DMS53 (cell line): Measurements from ENCODE around the gene XKRX.

Experiments used
- DNase-seq: peaks from one replicate; lab custom pipeline; 2025; lab: John Stamatoyannopoulos, UW

XKRX gene

DNA sequence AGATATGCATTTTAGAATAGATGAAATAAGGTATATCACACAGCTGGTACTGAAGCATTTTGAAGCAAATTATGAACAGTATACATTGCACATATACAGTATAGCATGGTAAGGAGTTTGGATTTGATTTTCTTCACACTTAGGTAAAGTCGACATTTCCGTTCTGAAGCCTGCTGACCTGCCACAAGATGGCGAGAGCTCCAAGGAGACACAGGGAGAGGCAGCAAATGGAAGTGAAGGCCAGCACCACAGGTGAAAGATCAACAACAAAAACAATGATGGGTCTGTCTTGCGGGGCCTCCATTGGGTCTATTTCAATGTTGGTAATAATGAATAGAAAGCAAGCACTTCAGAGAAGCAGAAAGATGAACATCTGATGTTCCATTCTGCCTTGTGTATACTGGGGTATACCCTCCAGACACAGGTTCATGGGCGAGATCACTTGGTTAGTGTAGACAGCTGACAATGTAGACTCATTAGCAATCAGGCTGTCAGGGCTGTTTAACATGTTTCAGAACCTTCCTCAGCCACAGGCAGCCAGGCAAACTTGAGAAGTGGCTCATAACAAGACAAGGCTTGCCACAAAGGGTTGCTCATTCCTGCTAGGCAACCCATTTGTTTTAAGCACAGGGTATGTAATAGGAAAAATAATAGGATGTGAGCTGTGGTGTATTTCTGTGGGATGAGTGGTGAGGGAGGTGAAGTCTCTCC is 33.2 kb downstream of the XKRX start:
- peak; percentile 79 for DNase-seq

DNA sequence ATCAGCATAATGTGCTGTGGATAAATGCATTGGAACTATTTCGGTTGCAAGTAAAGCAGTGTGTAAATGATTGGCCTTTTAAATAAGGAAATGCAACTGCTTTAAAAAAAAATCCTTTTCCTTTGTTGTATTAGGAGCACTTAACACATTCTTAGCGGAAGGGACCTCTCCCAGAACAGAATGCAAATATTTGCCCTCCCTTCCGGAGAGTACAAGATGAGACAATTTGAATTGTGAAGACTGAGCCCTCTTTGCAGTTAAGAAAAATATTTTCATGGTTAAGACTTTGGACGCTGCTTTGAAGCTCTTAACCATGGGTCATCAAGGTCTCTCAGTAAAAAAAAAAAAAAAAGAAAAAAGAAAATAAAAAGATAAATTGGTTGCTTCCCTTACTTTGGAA is 45.1 kb downstream of the XKRX start:
- peak; percentile 61 for DNase-seq

DNA sequence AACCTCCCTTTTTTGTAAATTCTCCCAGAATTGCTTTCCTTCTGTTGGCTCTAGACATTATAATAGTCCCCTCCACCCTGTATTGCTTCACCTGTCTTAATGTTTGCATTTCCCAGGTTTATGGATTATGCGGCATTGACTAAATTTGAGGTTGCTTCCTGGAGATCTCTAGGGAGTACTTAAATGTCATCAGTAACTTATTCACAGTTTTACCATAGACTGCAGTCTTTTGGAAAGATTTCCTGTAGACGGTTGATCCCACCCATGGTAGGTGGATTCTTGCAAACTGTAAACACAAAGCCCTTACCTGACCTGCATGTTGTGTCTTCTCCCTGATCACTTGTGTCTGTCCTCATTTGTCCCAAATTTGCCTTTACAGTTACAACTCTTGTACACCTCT is 48.3 kb downstream of the XKRX start:
- DNase-seq = peak; percentile 58

DNA sequence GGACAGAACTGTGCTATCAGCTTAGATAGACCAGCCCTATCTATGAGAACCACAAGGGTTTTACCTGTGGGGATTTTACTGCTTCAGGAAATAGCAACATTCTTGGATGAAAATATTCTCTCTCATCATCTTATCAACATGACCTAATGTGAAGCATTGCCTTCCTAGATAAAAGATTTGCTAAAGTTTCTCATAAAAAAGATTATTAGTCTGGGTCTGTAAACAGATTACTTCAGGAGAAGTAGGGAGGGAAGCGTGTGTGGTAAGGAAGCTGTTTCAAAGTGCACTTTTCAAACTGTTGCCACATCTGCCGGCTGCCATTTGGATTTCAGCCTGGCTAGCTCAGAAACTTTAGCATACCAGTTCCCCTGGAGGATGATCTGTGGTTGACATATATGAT is 54.4 kb downstream of the XKRX start, which contains the start of gene NOX1:
Gene NOX1 (minus strand): TSS at position 35 of the 400 bp plus-strand sequence. CDS start 220 bp downstream, outside the sequence.
- DNase-seq = peak; percentile 7

DNA sequence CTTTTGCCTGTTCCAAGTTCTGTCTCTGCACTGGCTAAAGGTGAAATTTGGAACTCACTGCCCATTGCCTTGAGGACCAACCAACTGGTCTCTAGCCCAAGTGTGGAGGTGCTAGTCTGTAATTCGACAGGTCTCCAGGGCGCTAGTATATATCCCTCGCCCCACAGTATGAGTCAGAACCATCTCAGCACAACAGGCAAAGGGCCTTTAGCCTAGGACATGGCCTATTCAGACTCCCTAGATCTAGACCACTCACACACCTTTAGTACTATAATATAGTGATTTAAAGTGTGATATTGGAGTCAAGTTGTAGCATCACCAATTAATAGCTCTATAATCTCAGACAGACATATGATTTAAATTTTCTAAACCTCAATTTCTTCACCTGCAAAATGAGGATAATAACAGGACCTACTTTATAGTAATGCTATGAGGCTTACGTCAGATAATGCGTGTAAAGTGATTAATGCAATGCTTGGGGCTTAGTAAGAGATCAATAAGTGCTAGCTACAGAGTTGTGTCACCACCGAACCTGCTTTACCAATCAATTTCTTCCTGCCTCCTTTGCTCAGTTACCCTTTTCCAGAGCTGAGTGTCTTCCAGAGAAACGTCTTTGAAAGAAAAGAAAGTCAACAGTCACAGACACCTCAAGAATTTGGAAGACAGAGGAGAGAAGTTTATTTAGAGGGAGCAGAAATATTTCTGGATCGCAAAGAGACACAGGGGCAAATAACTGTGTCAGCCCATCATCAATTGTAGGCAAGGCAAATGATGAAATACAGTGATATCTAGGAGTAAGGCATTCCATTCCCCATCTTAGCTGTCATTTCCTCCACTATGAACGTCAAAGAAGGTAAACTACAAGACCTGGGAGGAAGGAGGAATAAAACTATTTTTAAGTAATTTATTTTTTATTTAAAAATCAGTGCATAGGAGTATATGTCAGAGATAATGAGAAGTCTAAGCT is 56.8 kb downstream of the XKRX start:
- DNase-seq = peak; percentile 19

DNA sequence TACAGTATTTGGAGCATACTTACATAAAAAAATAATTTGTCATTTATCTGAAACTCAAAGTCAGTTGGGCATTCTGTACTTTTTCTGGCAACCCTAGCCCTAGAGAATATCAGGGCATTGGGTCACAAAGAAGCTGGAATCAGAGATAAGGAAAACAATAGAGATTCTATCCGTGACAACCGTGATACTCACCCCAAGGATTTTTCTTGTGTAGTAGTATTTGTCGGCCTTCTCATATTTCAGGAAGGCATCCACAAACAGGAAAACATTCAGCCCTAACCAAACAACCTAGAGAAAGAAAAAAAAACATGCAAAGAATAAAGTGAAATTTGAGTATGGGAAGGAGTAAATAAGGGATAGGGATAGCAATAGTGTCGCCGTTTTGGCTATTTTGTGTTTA is 58.2 kb downstream of the XKRX start:
- DNase-seq = peak; percentile 73

DNA sequence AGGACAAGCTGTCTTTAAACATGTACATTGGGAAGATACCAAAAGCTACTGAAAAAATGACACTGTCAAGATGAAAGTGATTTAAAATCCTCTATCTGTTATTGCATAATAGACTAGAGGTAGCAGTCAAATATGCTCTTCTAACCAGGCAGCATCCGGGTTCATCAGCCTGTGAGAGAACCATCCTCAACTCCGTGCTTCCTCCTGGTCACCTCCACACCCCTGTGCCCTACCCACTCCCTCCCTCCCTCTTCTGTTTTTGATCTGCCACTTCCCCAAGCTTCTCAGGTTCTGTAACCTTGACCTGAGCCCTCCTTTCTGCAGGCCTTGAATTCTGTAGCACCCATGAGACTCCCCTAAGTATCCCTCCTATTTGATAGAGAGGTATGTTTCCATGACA is 60.4 kb downstream of the XKRX start:
- no peak for DNase-seq

DNA sequence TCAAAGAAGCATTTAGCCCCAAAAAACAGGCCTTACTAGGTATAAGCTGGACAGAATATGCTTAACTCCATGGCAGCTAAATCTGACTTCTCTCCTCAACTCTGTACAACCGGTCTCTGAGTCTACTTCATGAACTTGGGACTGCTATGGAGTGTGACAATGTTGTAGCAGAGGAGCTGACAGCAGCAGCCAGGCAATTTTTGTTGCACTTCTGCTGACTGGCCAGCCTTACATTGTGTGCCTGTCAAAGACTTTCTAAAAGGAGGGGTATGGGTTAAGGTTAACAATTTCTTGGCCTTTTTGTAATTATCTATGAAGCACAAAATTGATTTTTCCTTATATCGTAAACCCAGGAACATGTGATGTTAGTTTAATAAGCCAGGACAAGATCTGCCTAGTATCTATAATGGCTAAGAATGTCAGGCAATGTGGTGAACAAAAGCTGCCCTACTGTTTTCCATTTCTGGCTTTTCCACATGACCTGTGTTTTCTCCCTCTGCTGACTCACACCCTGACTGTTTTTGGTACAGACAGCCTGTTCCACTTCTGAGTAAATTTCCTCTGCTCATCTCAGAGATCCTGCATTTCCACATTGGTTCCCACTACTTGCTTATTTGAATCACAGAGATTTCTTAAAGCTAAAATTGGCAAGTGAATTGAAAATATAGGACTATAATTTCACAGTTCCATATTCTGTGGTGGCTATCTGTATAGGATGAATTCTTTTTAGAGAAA is 63.9 kb downstream of the XKRX start:
- peak; percentile 29 for DNase-seq
